Sigmoid colon (tissue), 7 donors: ENCODE measurements around the gene RPP21. TPM values are rescaled to one million over a fixed set of nuclear protein-coding genes. Genes with fewer than 3 reads are reported as not detected.
A peak's percentile ranks its signal among the peaks of the same experiment; 100 is the strongest.

Experiments used
- DNase-seq: peaks from one replicate; pipeline ENCODE4 v3.0.0-alpha.2; 2019
- H3K27ac ChIP-seq, 4 donors: fragments of 200-600 bp; sonication (generic); one replicate each; pipeline ENCODE4 v1.5.1; 2016 to 2019; ENCODE audit warnings: mild to moderate bottlenecking in 1 of 4
- H3K27me3 ChIP-seq, 3 donors: fragments of 200-600 bp; sonication (generic); one replicate each; pipeline ENCODE4 v1.5.1; 2019; ENCODE audit warnings: mild to moderate bottlenecking in 1 of 3
- H3K36me3 ChIP-seq, 4 donors: fragments of 200-600 bp; sonication (generic); one replicate each; pipeline ENCODE4 v1.5.1; 2016 to 2019
- H3K4me1 ChIP-seq, 4 donors: fragments of 200-600 bp; sonication (generic); one replicate each; pipeline ENCODE4 v1.5.1; 2017 to 2019
- H3K4me3 ChIP-seq, 4 donors: fragments of 200-600 bp; sonication (generic); one replicate each; pipeline ENCODE4 v1.5.1; 2017 to 2019; ENCODE audit warnings: mild to moderate bottlenecking in 2 of 4, moderate library complexity in 1 of 4
- H3K9me3 ChIP-seq, 4 donors: fragments of 200-600 bp in 3 of 4; sonication (generic) in 3 of 4; one replicate each; pipeline versions ENCODE4 v1.5.1 to v1.6.1; 2013 to 2019
- EP300 ChIP-seq, 4 donors: sonication (generic); formaldehyde crosslinking; IDR thresholded peaks; one replicate each; pipeline ENCODE4 v1.6.1; 2017; ENCODE audit warnings: antibody characterized with exemption in 4 of 4
- POLR2A ChIP-seq, 2 donors: fragments of 450-650 bp; IDR thresholded peaks; one replicate each; pipeline ENCODE4 v1.6.1; 2016; ENCODE audit warnings: antibody characterized with exemption in 2 of 2, mild to moderate bottlenecking in 2 of 2, moderate library complexity in 2 of 2
- POLR2AphosphoS5 ChIP-seq, 4 donors: sonication (generic); formaldehyde crosslinking; IDR thresholded peaks; one replicate each; pipeline ENCODE4 v1.6.1; 2017; ENCODE audit warnings: antibody characterized with exemption in 4 of 4
- WGBS, 2 donors: extraction: QIAGEN DNeasy Blood & Tissue Kit; methylation state at CpG; one replicate each; pipeline ENCODE4 v1.1.7; 2013; 5-methylcytosine and 5-hydroxymethylcytosine counted together
- intact Hi-C: fragments of 100-400 bp; cut with DNase I; formaldehyde crosslinking; loops from one replicate; pipeline ENCODE4 v1.15.1; 2023
- polyA plus RNA-seq, 3 donors: library from polyadenylated mRNA; stranded (reverse); fragments of 200-250 nt; gene quantifications; one replicate each; pipeline ENCODE4 v1.2.3, GENCODE V29; 2013
- total RNA-seq, 4 donors: library from RNA; depleted of rRNA; stranded (reverse); fragments of >200 nt; gene quantifications; one replicate each; pipeline ENCODE4 v1.1.0, GENCODE V29; 2016
- TF ChIP-seq, protein P1 (sequence below), 4 experiments: fragments of 450-650 bp in 3 of 4; fragments of 200-600 bp in 1 of 4; IDR thresholded peaks; one replicate each; pipeline ENCODE4 v1.5.1; 2016 to 2019; ENCODE audit warnings: antibody characterized with exemption in 4 of 4, mild to moderate bottlenecking in 3 of 4, moderate library complexity in 2 of 4
- donor health status: healthy with polysubstance abuse.
- donor health status: Bipolar disorder and iron deficiency.
- donor health status: healthy.

RPP21 gene
- total and polyA plus RNA-seq, 7 donors: 74.7 to 150 (median 134) TPM

DNA sequence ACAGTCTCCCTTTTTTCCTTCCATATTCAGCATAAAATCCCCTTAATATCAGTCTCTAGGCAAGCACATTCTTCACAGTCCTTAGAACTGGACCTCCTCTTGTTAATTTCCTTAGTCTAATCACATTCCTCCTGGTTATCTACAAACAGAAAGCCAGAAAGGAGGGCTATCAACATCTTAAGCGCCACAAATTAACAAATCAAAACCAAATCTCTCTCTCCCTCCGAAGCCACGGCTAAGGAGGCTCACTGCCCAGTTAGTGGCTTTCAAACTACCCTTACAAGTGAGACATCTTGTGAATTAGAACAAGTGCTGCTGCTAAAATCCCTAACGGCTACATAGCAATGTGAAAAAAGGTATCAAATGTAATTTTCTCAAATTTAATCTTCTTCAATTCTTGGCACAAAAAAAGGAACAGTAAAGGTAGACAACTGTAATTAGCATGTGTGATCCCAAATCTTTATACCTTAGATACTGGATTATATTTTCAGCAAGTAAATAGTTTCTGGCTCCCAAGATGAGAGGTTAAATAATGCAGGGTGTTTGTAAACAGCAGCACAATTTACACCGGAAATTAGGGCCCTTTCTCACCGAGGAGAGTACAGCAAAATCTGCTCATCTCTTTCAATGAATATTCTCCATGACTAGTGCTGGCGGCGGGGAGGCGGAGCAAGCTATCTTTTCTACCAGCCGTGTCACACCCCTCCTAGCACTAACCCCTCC is 19.6 kb upstream of the RPP21 start:
- Histone ChIP-seq H3K9me3 (no peaks in the 10 kb centered on the region), H3K27me3 (no peaks in the 10 kb centered on the region), H3K4me1 (peaks cover 0 to 34% (median 25%) of the 10 kb centered on the region in 4 donors), H3K4me3 (peak overlapping the region; percentile 83 to 92 (median 88)), H3K27ac (peak overlapping the region; percentile 95 to 98 (median 98)), H3K36me3 (peaks cover 10 to 13% (median 11%) of the 10 kb centered on the region in 4 donors)
- WGBS, 2 donors: 2 to 8% methylated on average over 10 of the region's 10 CpGs
- no peak for TF ChIP-seq POLR2AphosphoS5 (IDR thresholded peaks at IDR 0.05)
- TF ChIP-seq, protein P1, sequence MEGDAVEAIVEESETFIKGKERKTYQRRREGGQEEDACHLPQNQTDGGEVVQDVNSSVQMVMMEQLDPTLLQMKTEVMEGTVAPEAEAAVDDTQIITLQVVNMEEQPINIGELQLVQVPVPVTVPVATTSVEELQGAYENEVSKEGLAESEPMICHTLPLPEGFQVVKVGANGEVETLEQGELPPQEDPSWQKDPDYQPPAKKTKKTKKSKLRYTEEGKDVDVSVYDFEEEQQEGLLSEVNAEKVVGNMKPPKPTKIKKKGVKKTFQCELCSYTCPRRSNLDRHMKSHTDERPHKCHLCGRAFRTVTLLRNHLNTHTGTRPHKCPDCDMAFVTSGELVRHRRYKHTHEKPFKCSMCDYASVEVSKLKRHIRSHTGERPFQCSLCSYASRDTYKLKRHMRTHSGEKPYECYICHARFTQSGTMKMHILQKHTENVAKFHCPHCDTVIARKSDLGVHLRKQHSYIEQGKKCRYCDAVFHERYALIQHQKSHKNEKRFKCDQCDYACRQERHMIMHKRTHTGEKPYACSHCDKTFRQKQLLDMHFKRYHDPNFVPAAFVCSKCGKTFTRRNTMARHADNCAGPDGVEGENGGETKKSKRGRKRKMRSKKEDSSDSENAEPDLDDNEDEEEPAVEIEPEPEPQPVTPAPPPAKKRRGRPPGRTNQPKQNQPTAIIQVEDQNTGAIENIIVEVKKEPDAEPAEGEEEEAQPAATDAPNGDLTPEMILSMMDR (IDR thresholded peaks at IDR 0.05): no peak
- no peak for TF ChIP-seq POLR2A (IDR thresholded peaks at IDR 0.05)
- TF ChIP-seq EP300 (IDR thresholded peaks at IDR 0.05): no peak
- intact Hi-C loops: loop anchor here (5.0 to 10.0 kb wide), 3 partner anchors 63 to 601 kb away; partner anchors contain the start of genes HLA-F and TRIM26
- peak; percentile 65 for DNase-seq

DNA sequence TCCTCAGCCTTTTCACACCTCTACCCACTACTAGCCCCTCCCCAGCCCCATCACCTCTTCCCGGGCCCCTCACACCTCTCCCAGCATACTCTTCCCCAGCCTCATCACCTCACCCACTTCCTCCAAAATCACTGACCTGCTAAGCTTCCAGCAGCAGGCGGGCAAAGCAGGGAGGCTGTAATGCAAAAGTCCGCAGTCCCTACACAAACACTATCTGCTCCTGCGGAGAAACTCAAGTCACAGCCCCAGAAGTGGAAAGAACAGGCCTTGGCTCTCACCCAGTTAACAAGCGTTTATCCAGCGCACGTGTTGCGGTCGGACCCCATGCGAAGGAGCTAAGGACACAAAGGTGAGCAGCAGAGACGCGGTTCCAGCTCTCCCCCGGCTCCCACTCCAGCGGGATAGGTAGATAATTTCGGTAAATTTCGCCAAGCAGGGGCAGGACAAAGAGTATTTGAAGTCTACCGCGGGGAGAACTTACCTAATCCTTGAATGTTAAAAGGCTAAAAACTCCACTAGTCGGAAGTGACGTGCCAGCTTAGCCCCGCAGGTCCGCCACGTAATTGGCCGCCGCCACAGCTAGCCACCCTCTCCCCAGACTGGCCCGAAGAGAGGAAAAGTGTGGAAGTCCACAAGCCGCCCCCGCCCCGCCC is 19.0 kb upstream of the RPP21 start:
- Histone ChIP-seq H3K27me3 (no peaks in the 10 kb centered on the region), H3K27ac (peak overlapping the region; percentile 95 to 98 (median 98)), H3K4me3 (peak overlapping the region; percentile 83 to 92 (median 88)), H3K36me3 (peaks cover 16 to 20% (median 18%) of the 10 kb centered on the region in 4 donors), H3K9me3 (no peaks in the 10 kb centered on the region), H3K4me1 (peaks cover 0 to 31% (median 25%) of the 10 kb centered on the region in 4 donors)
- peak; percentile 90 for DNase-seq
- intact Hi-C loops: loop anchor here (2.0 to 10.0 kb wide), 4 partner anchors 19 to 601 kb away; partner anchors contain the start of genes HLA-F, RPP21 and TRIM26
- TF ChIP-seq, protein P1 (IDR thresholded peaks at IDR 0.05): no peak
- TF ChIP-seq POLR2A (IDR thresholded peaks at IDR 0.05) (no peak), EP300 (IDR thresholded peaks at IDR 0.05) (no peak), POLR2AphosphoS5 (IDR thresholded peaks at IDR 0.05) (no peak)
- 0% methylated on average over 29 of the region's 29 CpGs for WGBS, 2 donors

DNA sequence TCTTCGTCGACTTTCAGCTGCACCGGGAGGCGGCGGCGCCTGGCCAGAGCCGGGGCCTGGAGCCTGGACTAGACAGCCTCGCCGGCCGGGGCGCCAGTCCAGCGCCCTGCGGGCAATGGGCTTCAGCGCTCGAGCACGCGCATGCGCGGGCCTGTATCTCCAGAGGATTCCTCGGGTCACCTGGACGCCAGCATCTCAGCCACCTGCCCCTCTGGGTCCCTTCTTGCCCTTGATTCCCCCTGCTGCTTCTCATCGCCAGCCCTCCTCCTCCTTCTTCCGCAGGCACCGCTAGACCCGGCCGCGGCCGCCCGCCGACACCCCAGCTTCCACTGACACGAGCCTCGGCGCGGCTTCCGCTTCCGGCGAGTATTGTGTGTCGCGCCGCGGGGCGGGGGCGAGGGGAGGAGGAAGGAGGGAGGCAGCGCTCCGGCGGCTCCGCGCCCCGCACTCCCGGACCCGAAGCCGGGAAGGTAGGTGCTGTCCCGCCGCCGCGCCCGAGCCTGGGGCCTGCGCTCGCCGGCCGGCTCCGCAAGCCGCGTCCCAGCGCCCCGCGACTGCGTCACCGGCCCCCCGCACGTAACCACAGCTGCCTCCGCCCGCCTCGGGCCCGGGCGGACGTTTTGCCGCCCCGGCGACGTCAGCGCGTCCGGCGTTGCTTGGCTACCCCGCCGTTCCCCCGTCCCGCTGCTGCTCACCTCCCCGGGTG is 18.3 kb upstream of the RPP21 start, which contains the start of gene TRIM39:
Gene TRIM39, plus strand, starts transcription at position 402 of the 706 bp plus-strand sequence. CDS start 2,391 bp downstream, outside the sequence.
- Histone ChIP-seq H3K27ac (peak within 1 kb of the TSS; percentile 95 to 98 (median 98)), H3K36me3 (peaks cover 16 to 26% (median 20%) of the 10 kb centered on the region in 4 donors), H3K27me3 (no peaks in the 10 kb centered on the region), H3K4me1 (peaks cover 0 to 29% (median 25%) of the 10 kb centered on the region in 4 donors), H3K9me3 (no peaks in the 10 kb centered on the region), H3K4me3 (peak within 1 kb of the TSS; percentile 83 to 92 (median 88))
- peak; percentile 92 for DNase-seq
- 0 to 1% methylated on average over 90 of the region's 90 CpGs for WGBS, 2 donors
- peak; percentile 80 to 91 (median 85) for TF ChIP-seq POLR2AphosphoS5 (IDR thresholded peaks at IDR 0.05)
- no peak for TF ChIP-seq EP300 (IDR thresholded peaks at IDR 0.05)
- TF ChIP-seq POLR2A (IDR thresholded peaks at IDR 0.05): peak; percentile 58 to 74
- TF ChIP-seq, protein P1 (IDR thresholded peaks at IDR 0.05): no peak
- intact Hi-C loops: loop anchor here (2.0 to 10.0 kb wide), 4 partner anchors 18 to 602 kb away; partner anchors contain the start of genes HLA-F, RPP21 and TRIM26

DNA sequence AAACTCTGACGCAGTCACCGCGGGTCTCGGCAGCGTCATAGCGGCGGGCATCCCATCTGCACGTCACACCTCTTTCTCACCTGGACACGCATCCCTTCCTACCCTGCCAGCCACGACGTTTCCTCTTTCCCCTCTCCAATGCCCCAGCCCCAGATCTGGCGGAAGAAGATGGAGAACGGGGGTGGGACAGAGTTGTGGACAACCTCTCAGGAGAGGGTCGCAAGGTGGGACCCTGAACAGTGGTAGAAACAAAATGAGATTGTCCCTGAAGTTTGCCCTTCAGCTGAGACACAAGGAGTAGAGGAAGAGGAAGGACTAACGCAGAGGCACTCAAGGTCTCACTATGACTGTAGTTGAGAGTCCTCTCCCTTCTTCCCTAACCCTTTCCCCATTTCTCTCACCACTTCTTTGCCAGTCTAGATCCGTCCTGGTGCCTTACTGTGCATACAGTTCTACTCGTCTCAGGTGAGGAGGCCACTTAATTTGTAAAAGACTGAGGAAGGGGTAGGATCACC is 17.7 kb upstream of the RPP21 start:
- peak overlapping the region; percentile 95 to 98 (median 98) for H3K27ac ChIP-seq
- no peak for DNase-seq
- intact Hi-C loops: loop anchor here (2.0 to 10.0 kb wide), 4 partner anchors 18 to 602 kb away; partner anchors contain the start of genes HLA-F, RPP21 and TRIM26

More for the DNA sequence above, 17.7 kb upstream of the RPP21 start:
- peaks cover 16 to 32% (median 23%) of the 10 kb centered on the region in 4 donors for H3K36me3 ChIP-seq
- 2 to 6% methylated on average over 17 of the region's 17 CpGs for WGBS, 2 donors
- H3K4me3 ChIP-seq: peak overlapping the region; percentile 83 to 92 (median 88)
- TF ChIP-seq POLR2A (IDR thresholded peaks at IDR 0.05): no peak
- TF ChIP-seq POLR2AphosphoS5 (IDR thresholded peaks at IDR 0.05): no peak
- TF ChIP-seq EP300 (IDR thresholded peaks at IDR 0.05): no peak
- TF ChIP-seq, protein P1 (IDR thresholded peaks at IDR 0.05): no peak
- H3K27me3 ChIP-seq: no peaks in the 10 kb centered on the region
- H3K4me1 ChIP-seq: peaks cover 0 to 29% (median 25%) of the 10 kb centered on the region in 4 donors
- no peaks in the 10 kb centered on the region for H3K9me3 ChIP-seq
